D721Med (cell line): ENCODE measurements around the gene PHF12.

Source experiments
- DNase-seq: peaks from one replicate; pipeline ENCODE4 v3.0.0; 2011; ENCODE audit warnings: low spot score; ENCODE audit not compliant: insufficient read length
- FAIRE-seq: peaks from 2 replicates; lab custom pipeline; 2011; peaks lifted over from hg19 to GRCh38; lab: Jason Lieb, UNC
- TF ChIP-seq, protein P1 (sequence below): IDR thresholded peaks from 2 replicates; pipeline ENCODE4 v1.5.1; 2012; ENCODE audit warnings: mild to moderate bottlenecking, control low read depth; ENCODE audit not compliant: insufficient read depth; ENCODE audit errors: missing control alignments

The PHF12 gene

DNA sequence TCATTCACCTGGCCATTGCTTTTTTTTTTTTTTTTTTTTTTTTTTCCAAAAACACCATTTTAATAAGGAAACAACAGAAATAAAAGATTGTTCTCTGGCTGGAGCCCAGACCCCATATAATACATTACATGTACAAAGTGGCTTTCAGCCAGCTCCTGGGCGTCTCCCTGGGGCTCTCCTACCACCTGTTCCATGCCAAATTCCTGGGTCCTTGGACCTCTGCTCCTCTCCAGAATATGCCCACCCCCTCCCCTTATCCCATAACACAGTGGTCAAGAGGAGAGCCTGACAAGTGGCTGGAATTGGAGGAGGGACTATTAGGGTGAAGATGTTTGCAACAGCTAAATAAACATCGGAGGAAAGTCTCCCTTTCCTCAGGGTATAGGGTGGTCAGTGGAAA is 3.6 kb upstream of the PHF12 start:
- DNase-seq (no peak), FAIRE-seq (no peak)
- TF ChIP-seq, protein P1, sequence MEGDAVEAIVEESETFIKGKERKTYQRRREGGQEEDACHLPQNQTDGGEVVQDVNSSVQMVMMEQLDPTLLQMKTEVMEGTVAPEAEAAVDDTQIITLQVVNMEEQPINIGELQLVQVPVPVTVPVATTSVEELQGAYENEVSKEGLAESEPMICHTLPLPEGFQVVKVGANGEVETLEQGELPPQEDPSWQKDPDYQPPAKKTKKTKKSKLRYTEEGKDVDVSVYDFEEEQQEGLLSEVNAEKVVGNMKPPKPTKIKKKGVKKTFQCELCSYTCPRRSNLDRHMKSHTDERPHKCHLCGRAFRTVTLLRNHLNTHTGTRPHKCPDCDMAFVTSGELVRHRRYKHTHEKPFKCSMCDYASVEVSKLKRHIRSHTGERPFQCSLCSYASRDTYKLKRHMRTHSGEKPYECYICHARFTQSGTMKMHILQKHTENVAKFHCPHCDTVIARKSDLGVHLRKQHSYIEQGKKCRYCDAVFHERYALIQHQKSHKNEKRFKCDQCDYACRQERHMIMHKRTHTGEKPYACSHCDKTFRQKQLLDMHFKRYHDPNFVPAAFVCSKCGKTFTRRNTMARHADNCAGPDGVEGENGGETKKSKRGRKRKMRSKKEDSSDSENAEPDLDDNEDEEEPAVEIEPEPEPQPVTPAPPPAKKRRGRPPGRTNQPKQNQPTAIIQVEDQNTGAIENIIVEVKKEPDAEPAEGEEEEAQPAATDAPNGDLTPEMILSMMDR: no peak

GRCh38 chr17:28953444-28954118 is 2.3 kb upstream of the PHF12 start:
- no peak for DNase-seq
- TF ChIP-seq, protein P1: peak; percentile 69

DNA sequence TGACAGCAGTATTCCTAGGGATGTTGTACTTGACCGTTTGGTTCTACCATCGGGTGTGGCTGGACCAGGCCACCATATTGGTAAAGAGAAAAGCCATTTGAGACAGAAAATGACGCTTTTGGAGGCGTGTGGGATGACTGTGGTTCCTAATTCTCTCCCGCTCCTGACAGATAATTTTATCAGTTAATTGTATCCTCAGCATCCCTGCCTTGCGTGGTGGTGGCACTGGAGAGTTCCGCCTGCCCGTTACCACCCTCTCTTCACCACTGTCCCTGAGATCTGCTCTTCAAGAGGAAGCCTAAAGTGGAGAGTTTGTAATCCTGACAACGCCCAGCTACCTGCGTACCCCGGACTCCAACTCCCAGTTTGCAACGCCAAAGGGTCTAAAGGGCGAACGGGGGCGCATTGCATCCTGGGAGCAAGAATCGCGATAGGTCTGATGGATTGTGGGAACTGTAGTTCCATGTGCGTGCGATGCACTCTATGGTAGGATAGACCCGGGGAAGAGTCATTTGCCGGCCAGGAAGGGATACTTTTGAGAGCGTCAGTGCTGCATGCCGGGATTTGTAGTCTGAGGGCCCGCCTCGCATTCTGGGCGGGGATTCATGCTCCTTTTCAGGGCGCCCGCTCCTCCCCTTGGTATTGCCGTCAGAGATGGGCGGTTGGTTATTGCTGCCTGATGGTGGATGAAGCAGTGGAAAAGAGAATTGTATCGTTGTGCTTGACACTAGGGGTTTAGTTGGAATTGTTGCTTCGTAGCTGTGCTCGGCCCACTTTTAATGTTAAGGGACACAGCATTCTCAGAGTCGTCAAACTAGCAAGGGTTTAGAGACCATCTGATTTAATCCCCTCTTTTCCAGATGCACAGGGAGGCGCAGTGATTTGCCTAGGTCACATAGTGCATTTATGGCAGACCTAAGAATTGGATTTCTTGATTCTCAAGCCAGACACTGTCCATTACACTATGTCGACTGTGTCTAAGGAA is 965 bp upstream of the PHF12 start:
- TF ChIP-seq, protein P1: peak; percentile 3
- DNase-seq (no peak), FAIRE-seq (peak; percentile 93)

More at GRCh38 chr17:28953444-28954118, 2.3 kb upstream of the PHF12 start:
- FAIRE-seq: no peak

GRCh38 chr17:28950752-28951427 is 428 bp downstream of the PHF12 start:
- FAIRE-seq (no peak), DNase-seq (no peak)
- TF ChIP-seq, protein P1: no peak

GRCh38 chr17:28950017-28950751 is 1.1 kb downstream of the PHF12 start:
- FAIRE-seq: no peak
- DNase-seq: no peak
- TF ChIP-seq, protein P1: no peak

DNA sequence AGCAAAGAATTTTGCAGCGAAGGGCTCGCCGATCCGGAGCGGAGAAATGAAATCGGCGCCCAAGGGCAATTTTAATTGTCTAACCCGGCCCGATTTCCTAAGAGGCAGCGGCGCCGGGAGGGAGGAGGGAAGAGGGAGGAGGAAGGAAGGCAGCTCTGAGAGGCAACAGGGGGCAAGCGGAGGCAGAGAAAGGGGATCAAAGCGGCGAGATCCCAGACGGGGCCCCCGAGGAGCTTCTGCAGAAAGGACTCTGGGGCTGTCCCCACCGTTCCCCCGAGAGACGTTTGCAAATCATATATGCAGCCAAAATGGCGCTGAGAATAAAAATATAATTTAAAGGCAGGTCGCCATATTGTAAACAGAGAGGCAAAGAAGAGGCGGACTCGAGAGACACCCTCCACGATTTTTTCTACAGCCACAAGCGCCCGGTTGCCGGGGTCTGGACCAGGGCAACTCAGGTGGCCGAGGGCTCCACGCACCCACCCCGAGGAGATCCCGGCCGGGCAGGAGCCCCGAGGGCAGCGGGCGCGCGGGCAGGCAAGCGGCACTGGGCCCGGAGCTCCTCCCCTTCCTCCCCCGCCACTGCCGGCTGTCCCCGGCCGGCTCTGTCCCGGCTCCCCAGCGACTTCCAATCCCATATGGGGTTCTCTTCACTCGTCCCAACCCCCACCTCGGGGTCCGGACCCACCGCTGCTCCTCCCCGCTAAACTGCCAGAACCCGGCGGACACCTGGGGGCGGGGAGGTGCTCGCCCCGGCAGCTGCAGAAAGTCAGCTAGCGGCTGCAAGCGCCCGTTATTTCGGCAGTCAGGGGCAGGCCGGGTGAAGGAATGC is 1.9 kb downstream of the PHF12 start:
- FAIRE-seq (no peak), DNase-seq (no peak)
- TF ChIP-seq, protein P1: no peak
